Medulla oblongata (tissue), 1 donor: ENCODE measurements around the gene PDZD2.

Experiments used
- DNase-seq: peaks from one replicate; pipeline ENCODE4 v3.0.0-alpha.2; 2015; ENCODE audit errors: extremely low spot score

Gene PDZD2

DNA sequence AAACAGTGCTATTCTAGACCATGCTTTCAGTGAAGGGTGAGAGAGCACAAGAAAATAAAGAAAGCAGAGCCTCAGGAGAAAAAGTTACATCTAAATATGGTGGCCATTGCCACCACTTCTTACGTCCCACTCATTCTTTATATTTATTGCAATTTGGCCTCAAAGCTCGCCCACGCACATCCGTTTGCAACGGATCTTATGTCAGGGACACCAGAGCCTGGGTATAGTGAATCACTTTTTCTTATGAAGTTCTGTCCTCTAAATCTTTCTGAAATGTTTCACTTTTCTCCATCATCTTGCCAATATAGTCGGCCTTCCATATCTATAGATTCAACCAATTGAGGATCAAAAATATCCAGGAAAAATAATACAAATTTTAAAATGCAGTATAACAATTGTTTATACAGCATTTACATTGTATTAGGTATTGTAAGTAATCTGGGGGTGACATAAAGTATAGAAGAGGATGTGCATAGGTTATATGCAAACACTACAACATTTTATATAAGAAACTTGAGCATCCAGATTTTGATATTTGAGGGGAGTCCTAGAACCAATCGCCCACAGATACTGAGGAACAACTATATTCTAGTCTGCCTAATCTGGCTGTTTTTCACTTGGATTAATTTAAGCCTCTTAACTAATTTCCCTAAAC lies 500.0 kb downstream of the PDZD2 start:
- DNase-seq, result no peak

DNA sequence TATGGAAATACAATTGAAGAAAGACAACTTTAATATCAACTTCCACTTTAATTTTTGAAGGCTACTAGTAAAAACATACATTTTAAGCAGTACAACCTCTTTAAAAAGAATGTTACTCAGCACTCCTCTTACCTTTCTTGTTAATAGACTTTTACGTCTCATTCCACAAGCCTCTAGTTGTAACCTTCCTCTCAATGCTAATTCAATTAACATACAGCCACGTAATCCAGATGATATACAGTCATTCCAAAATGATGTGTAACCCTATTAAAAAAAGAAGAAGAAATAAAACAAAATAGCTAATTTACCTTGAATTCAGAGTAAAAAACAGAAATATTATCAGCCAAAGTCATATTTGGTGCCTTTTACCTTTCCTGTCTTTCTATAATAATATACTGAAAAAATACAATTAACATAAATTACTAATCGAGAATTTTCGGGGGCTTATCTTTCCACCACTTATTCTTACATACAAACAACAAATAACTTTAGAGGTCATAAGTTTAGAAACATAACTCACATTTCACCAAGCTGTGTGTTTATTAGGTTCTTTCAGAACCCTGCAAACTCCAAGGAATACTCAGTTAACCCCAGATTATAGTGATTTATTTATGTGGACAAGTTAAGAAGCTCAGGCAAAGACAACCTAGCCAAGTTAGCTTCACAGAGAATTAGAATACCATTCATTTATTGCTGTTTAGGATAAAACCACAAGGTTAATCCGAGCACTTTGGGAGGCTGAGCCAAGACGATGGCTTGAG lies 504.9 kb downstream of the PDZD2 start:
- no peak for DNase-seq

DNA sequence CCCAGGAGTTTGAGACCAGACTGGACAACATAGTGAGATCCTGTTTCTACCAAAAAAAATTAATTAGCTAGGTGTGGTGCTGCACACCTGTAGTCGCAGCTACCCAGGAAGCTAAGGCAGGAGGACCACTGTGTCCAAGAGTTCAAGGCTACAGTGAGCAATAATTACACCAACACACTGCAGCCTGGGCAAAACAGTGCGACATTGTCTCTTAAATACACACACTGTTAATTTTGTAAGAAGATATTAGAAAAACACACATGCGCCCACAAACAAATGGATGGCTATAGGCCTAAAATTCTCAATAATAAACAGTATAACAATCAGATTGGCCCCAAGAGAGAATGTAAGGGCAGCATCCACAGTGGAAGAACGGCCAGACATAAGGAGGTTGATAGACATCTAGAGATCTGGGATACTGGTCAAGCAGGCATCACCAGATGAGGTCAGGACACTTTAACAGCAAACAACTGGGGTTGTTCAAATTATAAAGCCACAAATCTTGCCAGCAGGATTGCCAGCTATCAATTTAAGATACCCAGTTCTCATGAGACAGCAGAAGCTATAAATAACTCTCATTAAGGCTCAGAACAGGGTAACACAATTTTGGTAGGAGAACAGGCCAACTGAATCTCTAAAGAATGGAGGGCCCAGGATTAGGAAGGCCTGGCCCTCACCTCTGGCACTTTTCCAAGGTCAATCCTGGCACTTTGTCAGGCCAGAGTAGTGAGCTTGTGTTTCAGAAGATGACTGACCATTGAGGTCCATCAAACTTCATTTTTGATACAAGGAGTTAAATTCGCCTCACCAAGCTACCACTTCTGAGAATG lies 505.7 kb downstream of the PDZD2 start:
- DNase-seq, result no peak

DNA sequence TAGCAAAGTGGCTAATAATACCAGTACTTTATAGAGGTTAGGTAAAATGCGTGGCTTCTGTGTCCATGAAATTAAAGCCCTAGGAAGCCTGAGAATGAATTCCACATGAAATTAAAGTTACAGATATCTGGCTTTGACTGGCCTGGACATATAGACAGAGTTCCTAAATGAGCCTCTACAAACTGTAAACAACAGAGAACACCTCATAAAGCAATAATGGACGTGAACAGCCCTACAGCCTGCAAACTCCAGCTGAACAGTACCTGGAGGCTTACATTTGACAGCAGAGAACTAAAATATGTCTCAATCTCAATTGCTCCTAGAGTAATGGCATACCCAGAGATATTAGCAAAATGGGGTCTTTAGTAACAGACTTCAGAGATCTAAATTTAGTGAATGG lies 506.4 kb downstream of the PDZD2 start:
- DNase-seq, result no peak

DNA sequence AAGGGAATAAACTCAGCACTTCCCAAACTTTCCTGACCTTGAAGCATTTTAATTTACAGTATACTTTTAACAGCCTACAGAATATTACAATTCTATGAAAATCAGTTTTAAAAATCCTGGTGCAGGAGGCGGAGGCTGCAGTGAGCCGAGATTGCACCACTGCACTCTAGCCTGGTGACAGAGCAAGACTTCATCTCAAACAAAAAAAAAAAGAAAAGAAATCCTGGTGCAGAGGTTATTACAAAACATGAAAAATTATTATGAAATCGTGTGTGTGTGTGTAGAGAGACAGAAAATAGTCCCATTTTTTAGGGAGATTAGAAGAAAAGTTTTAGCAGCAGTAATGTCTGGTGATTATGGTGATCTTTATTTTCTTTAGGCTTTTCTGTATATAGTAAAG lies 508.3 kb downstream of the PDZD2 start:
- DNase-seq, result no peak

DNA sequence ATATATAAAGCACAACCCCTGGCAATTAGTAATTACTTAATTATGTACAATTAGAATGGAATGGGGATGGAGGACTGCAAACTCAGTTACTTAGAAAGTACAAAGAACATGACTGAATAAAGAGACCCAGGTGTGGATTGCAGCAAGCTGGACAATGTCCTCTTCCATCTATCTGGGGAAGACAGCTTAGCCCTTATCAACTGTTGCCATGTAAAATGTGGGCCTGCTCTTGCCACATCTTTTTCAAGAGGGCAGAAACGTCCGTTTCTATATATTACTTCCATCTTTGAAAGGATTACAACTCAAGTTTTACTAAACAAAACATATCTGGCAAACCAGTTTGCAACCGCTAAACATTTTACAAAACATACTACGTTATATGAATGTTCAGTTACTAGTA lies 509.0 kb downstream of the PDZD2 start:
- DNase-seq, result no peak

DNA sequence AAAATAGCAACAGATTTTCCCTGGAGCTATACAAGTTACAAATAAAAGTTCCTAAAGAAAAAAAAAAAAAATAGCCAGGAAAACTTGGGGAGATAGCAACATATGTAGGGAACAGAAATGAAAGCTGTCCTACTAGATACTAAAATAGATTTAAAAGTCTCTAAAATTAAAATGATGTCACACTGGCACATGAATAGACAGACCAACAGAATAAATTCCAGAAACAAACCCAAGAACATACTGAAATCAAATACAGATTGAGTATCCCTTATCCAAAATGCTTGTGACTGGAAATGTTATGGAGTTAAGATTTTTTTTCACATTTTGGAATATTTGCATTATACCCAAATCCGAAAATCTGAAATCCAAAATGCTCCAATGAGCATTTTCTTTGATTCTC lies 511.4 kb downstream of the PDZD2 start:
- DNase-seq, result no peak

DNA sequence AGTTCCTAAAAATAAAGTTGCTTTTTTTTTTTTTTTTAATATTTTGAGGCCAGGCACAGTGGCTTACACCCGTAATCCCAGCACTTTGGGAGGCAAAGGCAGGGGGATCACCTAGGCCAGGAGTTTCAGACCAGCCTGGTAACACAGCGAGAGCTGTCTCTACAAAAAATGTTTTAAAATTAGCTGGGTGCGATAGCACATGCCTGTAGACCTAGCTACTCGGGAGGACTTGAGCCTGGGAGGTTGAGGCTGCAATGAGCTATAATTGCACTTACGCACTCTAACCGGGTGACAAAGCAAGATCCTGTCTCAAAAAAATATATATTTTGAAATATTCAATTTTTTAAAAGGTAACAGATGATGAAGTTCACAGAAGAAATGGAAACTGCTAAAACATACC lies 512.3 kb downstream of the PDZD2 start:
- DNase-seq, result no peak

DNA sequence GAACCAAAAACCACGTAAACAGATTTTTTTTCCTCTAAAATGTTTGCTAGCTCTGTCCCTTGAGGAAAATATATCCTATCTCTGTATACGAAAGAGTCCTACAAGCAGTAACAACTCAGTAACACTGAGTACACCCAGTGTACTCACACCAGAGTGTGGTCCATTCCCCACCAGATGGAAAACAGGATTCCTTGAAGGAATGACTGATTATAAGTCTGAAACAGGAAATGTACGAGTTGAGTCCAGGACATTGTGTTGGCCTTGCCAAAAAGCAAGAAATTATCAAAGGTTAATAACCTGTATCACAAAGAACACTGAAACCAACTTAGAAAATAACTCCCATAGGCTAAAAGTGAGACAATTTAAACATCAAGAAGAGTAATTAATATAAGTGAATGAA lies 514.8 kb downstream of the PDZD2 start:
- no peak for DNase-seq

DNA sequence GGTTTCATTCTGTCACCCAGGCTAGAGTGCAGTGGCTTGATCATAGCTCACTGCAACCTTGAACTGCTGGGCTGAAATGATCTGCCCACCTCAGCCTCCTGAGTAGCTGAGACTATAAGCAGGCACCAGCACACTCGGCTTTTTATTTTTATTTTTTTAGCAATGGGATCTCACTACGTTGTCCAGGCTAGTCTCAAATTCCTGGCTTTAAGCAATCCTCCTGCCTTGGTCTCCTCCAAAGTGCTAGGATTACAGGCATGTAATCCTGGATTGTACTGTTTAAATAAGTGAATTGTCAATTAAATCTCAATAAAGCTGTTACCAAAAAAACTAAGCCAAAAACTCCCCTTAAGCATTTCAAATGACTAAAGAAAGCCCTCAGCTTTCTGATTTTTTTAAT lies 516.3 kb downstream of the PDZD2 start:
- no peak for DNase-seq

DNA sequence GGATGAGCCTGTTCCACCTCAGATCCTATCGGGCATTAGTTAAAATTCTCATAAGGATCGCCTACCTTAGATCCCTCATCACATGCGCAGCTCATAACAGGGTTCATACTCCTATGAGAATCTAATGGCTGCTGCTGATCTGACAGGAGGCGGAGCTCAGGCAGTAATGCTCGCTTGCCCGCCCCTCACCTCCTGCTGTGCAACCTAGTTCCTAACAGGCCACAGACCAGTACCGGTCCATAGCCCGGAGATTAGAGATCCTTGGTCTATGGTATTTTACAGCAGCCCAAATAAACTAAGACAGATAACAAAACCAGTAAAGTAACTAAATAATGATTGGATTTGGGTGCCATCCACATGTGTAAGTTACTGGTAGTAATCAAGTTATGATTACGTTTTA lies 517.7 kb downstream of the PDZD2 start:
- no peak for DNase-seq

DNA sequence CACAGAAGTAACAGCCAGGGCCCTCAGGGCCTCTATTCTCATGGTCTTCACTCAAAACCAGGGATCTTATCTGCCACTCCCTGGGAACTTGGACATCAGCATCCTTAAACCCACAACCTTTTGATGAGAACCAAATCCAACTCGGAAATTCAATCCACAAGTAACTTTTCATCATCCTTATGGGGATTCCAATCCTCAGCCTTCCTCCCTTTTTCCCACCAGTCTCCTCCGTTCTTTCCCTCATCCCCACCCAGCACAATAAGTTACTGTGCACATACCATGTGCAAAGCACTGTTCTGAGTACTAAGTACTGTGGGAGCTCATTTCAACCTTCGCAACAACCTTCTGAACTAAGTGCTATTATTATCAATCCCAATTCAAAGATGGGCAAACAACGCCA lies 518.1 kb downstream of the PDZD2 start:
- DNase-seq, result no peak

DNA sequence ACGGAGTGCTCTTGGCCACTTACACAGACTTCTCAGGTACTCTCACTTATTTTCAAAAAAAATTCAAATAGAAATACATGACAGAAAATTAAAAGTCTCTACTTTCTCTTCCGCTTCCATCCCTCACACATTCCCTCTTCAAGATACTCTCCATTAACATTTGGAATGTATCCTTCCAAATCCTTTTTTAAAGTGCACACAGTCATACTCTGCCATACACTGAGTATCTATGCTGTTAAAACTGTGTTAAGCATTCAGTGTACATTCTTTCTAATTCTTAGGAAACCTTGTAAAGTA lies 519.7 kb downstream of the PDZD2 start:
- DNase-seq, result no peak

DNA sequence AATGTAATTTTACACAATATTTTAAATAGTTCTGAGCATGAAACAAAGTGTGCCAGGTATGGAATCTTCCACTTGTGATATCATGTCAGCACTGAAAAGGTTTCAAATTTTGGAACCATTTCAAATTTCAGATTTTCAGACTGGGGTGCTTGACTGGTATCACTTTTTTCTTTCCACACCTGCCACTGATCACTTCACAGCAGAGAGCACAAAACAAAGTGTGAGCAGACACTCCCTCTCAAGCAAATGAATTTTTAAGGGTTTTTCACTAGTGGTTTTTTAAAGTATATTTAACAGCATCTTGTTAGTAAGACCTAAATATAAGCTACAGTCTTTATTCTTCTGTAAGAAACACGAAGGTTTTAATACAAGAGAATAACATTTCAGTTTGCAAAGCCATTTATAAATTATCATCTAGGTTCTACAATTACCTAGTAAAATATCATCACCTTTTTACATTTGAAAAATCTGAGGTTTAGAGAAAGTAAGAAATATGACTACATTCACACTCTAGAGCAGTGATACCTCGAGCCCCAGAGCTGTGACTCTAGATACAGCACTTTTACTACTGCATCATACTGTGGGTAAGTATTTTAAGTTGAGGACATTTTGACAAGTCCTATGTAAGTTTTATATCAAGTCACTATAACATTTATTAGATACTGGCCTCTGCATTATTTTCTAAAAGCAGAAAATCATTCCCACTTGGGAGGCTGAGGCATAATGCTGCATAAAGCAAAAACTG lies 520.6 kb downstream of the PDZD2 start:
- DNase-seq, result no peak

DNA sequence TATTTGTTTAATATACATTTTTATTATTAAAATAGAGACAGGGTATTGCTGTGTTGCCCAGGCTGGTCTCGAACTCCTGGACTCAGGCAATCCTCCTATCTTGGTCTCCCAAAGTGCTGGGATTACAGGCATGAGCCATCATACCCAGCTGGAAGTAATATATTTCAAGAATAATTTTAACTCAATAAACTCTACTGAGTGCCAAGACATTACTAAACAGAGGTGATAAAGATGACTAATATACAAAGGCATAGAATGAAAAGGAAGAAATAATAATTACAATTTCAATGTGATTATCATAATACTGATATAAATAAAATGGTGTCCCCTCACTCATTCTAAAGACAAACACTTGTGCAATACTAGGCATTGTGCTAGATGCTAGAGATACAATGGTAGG lies 521.3 kb downstream of the PDZD2 start:
- no peak for DNase-seq
